OCI-LY7 (cell line): ENCODE measurements around the gene CTNNA3.

Source experiments
- EZH2phosphoT487 ChIP-seq: fragments of 200-600 bp; sonication (generic); IDR thresholded peaks from 2 replicates; pipeline ENCODE4 v1.6.1; 2018; ENCODE audit warnings: low read depth, borderline replicate concordance, mild to moderate bottlenecking, mixed run types, antibody characterized with exemption, low read length, moderate library complexity, mixed read lengths
- TF ChIP-seq, protein P1 (sequence below): fragments of 200-600 bp; sonication (generic); conservative IDR thresholded peaks from 2 replicates; pipeline ENCODE4 v1.5.1; 2014; ENCODE audit warnings: mild to moderate bottlenecking, antibody characterized with exemption, low read length, moderate library complexity, mixed read lengths

DNA sequence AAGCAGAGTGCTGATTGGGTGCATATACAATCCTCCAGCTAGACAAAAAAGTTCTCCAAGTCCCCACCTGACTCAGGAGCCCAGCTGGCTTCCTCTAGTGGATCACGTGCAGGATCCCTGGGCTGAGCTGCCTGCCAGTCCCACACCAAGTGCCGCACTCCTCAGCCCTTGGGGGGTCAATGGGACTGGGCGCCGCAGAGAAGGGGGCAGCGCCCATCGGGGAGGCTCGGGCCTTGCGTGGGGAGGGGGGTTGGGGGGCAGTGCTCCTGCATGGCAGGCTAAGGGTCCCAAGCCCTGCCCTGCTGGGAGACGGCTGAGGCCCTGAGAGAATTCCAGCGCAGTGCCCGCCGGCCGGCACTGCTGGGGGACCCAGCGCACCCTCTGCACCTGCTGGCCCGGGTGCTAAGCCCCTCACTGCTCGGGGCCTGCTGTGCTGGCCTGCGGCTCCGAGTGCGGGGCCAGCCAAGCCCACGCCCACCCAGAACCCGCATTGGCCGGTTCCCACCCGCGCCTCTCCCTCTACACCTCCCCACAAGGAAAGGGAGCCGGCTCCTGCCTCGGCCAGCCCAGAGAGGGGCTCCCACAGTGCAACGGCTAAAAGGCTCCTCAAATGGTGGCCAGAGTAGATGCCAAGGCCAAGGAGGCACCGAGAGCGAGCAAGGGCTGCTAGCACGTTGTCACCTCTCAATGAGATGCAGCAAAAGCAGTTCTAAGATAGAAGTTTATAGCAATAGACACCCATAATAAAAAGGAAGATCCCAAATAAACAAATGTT, 1044.5 kb downstream of the CTNNA3 start:
- TF ChIP-seq, protein P1, sequence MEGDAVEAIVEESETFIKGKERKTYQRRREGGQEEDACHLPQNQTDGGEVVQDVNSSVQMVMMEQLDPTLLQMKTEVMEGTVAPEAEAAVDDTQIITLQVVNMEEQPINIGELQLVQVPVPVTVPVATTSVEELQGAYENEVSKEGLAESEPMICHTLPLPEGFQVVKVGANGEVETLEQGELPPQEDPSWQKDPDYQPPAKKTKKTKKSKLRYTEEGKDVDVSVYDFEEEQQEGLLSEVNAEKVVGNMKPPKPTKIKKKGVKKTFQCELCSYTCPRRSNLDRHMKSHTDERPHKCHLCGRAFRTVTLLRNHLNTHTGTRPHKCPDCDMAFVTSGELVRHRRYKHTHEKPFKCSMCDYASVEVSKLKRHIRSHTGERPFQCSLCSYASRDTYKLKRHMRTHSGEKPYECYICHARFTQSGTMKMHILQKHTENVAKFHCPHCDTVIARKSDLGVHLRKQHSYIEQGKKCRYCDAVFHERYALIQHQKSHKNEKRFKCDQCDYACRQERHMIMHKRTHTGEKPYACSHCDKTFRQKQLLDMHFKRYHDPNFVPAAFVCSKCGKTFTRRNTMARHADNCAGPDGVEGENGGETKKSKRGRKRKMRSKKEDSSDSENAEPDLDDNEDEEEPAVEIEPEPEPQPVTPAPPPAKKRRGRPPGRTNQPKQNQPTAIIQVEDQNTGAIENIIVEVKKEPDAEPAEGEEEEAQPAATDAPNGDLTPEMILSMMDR, result no peak
- TF ChIP-seq EZH2phosphoT487, result no peak
